HepG2 (cell line): ENCODE results near the gene CRTC2. TPM values are rescaled to one million over a fixed set of nuclear protein-coding genes. Genes with fewer than 3 reads are reported as not detected.

ENCODE experiments used
- ATAC-seq: fragments of 200-7000 bp; cut with Tn5 transposase; 3 replicates; pipeline ENCODE4 v1.9.1; 2020; ENCODE audit warnings: mild to moderate bottlenecking, moderate library complexity
- BruUV-seq: library from RNA; stranded (reverse); fragments of 400-500 nt; replicated peaks from 2 replicates; lab custom pipeline; 2021; lab: Mats Ljungman, UMichigan
- CTCF ChIA-PET: fragments of 300-600 bp; formaldehyde crosslinking; extraction: SDS; loops from one replicate; lab custom pipeline; 2021; ENCODE audit warnings: low total read pairs, inconsistent platforms, low intra/inter-chr PET ratio; lab: Yijun Ruan, JAX
- POLR2A ChIA-PET: fragments of 350-600 bp; sonication (Branson Sonifier 250); formaldehyde crosslinking; loops from one replicate; lab custom pipeline; 2020; ENCODE audit warnings: antibody characterized with exemption, inconsistent platforms; lab: Yijun Ruan, JAX
- DNase-seq: peaks from one replicate; pipeline ENCODE4 v3.0.0-alpha.2; 2015; ENCODE audit warnings: low spot score
- FAIRE-seq: peaks from 3 replicates; lab custom pipeline; 2011; peaks lifted over from hg19 to GRCh38; lab: Jason Lieb, UNC
- H2AFZ ChIP-seq: one replicate; pipeline ENCODE4 v1.6.1; 2011; ENCODE audit warnings: low read length, inconsistent platforms
- H3K27ac ChIP-seq: fragments of 300-600 bp; 3 replicates; pipeline ENCODE4 v1.8.0; 2011; ENCODE audit warnings: mixed run types, mild to moderate bottlenecking, mixed read lengths, low read length, inconsistent platforms; ENCODE audit not compliant: insufficient read depth; ENCODE audit errors: extremely low read length
- H3K27me3 ChIP-seq, 2 experiments: fragments of 200-600 bp in 1 of 2; 2 replicates in 1 of 2; 3 replicates in 1 of 2; pipeline versions ENCODE4 v1.6.0 to v1.8.0; 2011; ENCODE audit warnings: low read length in 2 of 2, mild to moderate bottlenecking in 2 of 2, moderate library complexity in 2 of 2, inconsistent platforms in 1 of 2; ENCODE audit not compliant: insufficient read depth in 2 of 2, control insufficient read depth in 1 of 2
- H3K36me3 ChIP-seq, 2 experiments: fragments of 200-600 bp in 1 of 2; replicated peaks in 1 of 2; 2 replicates in 1 of 2; 3 replicates in 1 of 2; pipeline versions ENCODE4 v1.5.1 to v1.8.0; 2011; ENCODE audit warnings: low read length in 2 of 2, inconsistent platforms in 1 of 2; ENCODE audit not compliant: insufficient read depth in 2 of 2, control insufficient read depth in 1 of 2
- H3K4me1 ChIP-seq: 2 replicates; pipeline ENCODE4 v1.5.1; 2012; ENCODE audit warnings: low read length, inconsistent platforms; ENCODE audit not compliant: insufficient read depth
- H3K4me2 ChIP-seq: 2 replicates; pipeline ENCODE4 v1.6.0; 2011; ENCODE audit warnings: low read depth, low read length, inconsistent platforms
- H3K4me3 ChIP-seq, 3 experiments: fragments of 200-600 bp in 1 of 3; sonication (generic), shearing (Covaris generic) in 1 of 3; replicated peaks in 1 of 3; 2 replicates each; pipeline ENCODE4 v1.5.1; 2011 to 2016; ENCODE audit warnings: low read length in 3 of 3, inconsistent platforms in 2 of 3, low read depth in 2 of 3, mild to moderate bottlenecking in 2 of 3, control low read depth in 1 of 3, mixed read lengths in 1 of 3; ENCODE audit not compliant: insufficient read depth in 1 of 3
- H3K79me2 ChIP-seq: one replicate; pipeline ENCODE4 v1.6.1; 2011; ENCODE audit warnings: low read length, inconsistent platforms; ENCODE audit not compliant: insufficient read depth
- H3K9ac ChIP-seq: 2 replicates; pipeline ENCODE4 v1.6.0; 2011; ENCODE audit warnings: mild to moderate bottlenecking, low read depth, low read length, inconsistent platforms; ENCODE audit not compliant: insufficient read depth
- H3K9me3 ChIP-seq: 2 replicates; pipeline ENCODE4 v1.5.1; 2012; ENCODE audit warnings: mild to moderate bottlenecking, low read length
- H4K20me1 ChIP-seq: 2 replicates; pipeline ENCODE4 v1.6.0; 2011; ENCODE audit warnings: inconsistent platforms, mild to moderate bottlenecking, low read length, moderate library complexity; ENCODE audit not compliant: insufficient read depth
- AGO1 ChIP-seq: fragments of 200-400 bp; formaldehyde crosslinking; IDR thresholded peaks from 2 replicates; pipeline ENCODE4 v1.6.1; 2017; ENCODE audit warnings: mild to moderate bottlenecking, low read depth, low read length, moderate library complexity; ENCODE audit not compliant: poor library complexity, severe bottlenecking
- AHDC1 ChIP-seq: sonication (generic); formaldehyde crosslinking; IDR thresholded peaks from 2 replicates; pipeline ENCODE4 v1.5.1; 2020; ENCODE audit warnings: mild to moderate bottlenecking, missing genetic modification reagents, borderline replicate concordance
- BRD4 ChIP-seq: sonication (generic); formaldehyde crosslinking; IDR thresholded peaks from 2 replicates; pipeline ENCODE4 v1.4.0; 2020; ENCODE audit warnings: missing genetic modification reagents
- DZIP1 ChIP-seq: sonication (generic); formaldehyde crosslinking; IDR thresholded peaks from 2 replicates; pipeline ENCODE4 v1.5.0; 2020; ENCODE audit warnings: mild to moderate bottlenecking, missing genetic modification reagents
- MIER2 ChIP-seq: IDR thresholded peaks from 2 replicates; pipeline ENCODE4 v1.6.1; 2016; ENCODE audit warnings: missing biosample characterization, missing genetic modification reagents
- MNT ChIP-seq: fragments of 450-650 bp; IDR thresholded peaks from 2 replicates; pipeline ENCODE4 v1.6.1; 2016
- PRMT3 ChIP-seq: sonication (generic); formaldehyde crosslinking; IDR thresholded peaks from 2 replicates; pipeline ENCODE4 v1.8.1; 2022; ENCODE audit warnings: low read depth, mild to moderate bottlenecking, moderate library complexity, missing genetic modification reagents, borderline replicate concordance
- ZNF225 ChIP-seq: sonication (generic); formaldehyde crosslinking; IDR thresholded peaks from 2 replicates; pipeline ENCODE4 v1.4.0; 2020; ENCODE audit warnings: mild to moderate bottlenecking, missing genetic modification reagents
- ZNF235 ChIP-seq: sonication (generic); formaldehyde crosslinking; IDR thresholded peaks from 2 replicates; pipeline ENCODE4 v1.8.1; 2023; ENCODE audit warnings: mild to moderate bottlenecking, missing genetic modification reagents, borderline replicate concordance
- ZNF383 ChIP-seq: sonication (generic); formaldehyde crosslinking; IDR thresholded peaks from 2 replicates; pipeline ENCODE4 v1.4.0; 2020; ENCODE audit warnings: missing genetic modification reagents, mild to moderate bottlenecking, borderline replicate concordance
- ZNF503 ChIP-seq: sonication (generic); formaldehyde crosslinking; IDR thresholded peaks from 2 replicates; pipeline ENCODE4 v1.4.0; 2020; ENCODE audit warnings: missing genetic modification reagents
- WGBS: methylation state at CpG from one replicate; pipeline ENCODE4 v1.1.6; 2017; ENCODE audit warnings: low lambda C conversion rate; 5-methylcytosine and 5-hydroxymethylcytosine counted together
- in situ Hi-C: cut with HindIII; loops from 2 replicates; pipeline ENCODE4 v1.10.0; 2017; ENCODE audit warnings: low pct_unique_long_range_greater_than_20kb; ENCODE audit not compliant: extremely low pct_ligation_motif_present
- intact Hi-C: fragments of 100-400 bp; cut with micrococcal nuclease; formaldehyde crosslinking; loops from one replicate; pipeline ENCODE4 v1.10.0; 2022; ENCODE audit not compliant: unreplicated experiment
- polyA plus RNA-seq, 8 experiments: library from polyadenylated mRNA; depleted of rRNA in 3 of 8; stranded (reverse) in 7 of 8; unstranded in 1 of 8; fragments of >200 nt; fragmentation: Illumina TruSeq in 4 of 8; extraction: Trizol in 4 of 8; gene quantifications; 2 replicates each; pipeline versions ENCODE4 v1.2.1 to v1.2.3, GENCODE V29; 2011 to 2016; ENCODE audit warnings: low read depth in 4 of 8, missing spikeins in 1 of 8, mixed read lengths in 1 of 8; ENCODE audit not compliant: insufficient read depth in 1 of 8
- total RNA-seq, 5 experiments: library from RNA; depleted of rRNA; stranded (reverse); fragments of >200 nt; fragmentation: Illumina TruSeq; extraction: Trizol; gene quantifications; 2 replicates each; pipeline ENCODE4 v1.2.3, GENCODE V29; 2016; ENCODE audit warnings: low read depth in 1 of 5

Gene CRTC2
- total and polyA plus RNA-seq, 2 of the 13 experiments (the other 11 are each of a cell fraction or from before 2014, with no cell fraction given) = 6.1 to 26.7 TPM

GRCh38 chr1:153976819-153977249 lies 18.4 kb upstream of the CRTC2 start:
- Histone ChIP-seq H3K4me2 (peak overlapping the region; percentile 97), H3K9me3 (no peaks in the 10 kb centered on the region), H2AFZ (no peak overlapping the region), H4K20me1 (no peaks in the 10 kb centered on the region), H3K79me2 (peaks cover 16% of the 10 kb centered on the region), H3K4me3 (peak overlapping the region; percentile 72 to 79 (median 77)), H3K27ac (peak overlapping the region; percentile 88), H3K27me3 (no peaks in the 10 kb centered on the region), H3K9ac (peak overlapping the region; percentile 88), H3K4me1 (peaks cover 25% of the 10 kb centered on the region), H3K36me3 (peaks cover 1 to 19% of the 10 kb centered on the region in 2 experiments; a peak in 4 of 5 replicates)
- WGBS = 0% methylated on average over 13 of the region's 16 CpGs
- DNase-seq (no peak), ATAC-seq (no peak), FAIRE-seq (no peak)
- CTCF ChIA-PET = no interaction called here
- POLR2A ChIA-PET = interaction anchor here (0.9 to 4.4 kb wide), 13 partner anchors 10 to 249 kb away, joined by 3 to 209 read pairs (median 13); partner anchors contain the start of genes CREB3L4, CRTC2, DENND4B and GATAD2B
- in situ Hi-C loops = no loop called here
- BruUV-seq = no TSS peak
- intact Hi-C loops = no loop called here
- TF ChIP-seq PRMT3 (CRISPR knock-in tag) (no peak), MIER2 (CRISPR knock-in tag) (0 out of 2 replicates have a peak, but pooled peaks have one; percentile 17), ZNF383 (CRISPR knock-in tag) (no peak), ZNF235 (no peak), AHDC1 (CRISPR knock-in tag) (0 out of 2 replicates have a peak, but pooled peaks have one; percentile 29), ZNF225 (CRISPR knock-in tag) (no peak), AGO1 (no peak), MNT (no peak), ZNF503 (CRISPR knock-in tag) (0 out of 2 replicates have a peak, but pooled peaks have one; percentile 16), DZIP1 (no peak), BRD4 (CRISPR knock-in tag) (peak; percentile 47; the same call in 1 of the 2 replicates)
